C4-2B (cell line): ENCODE results near the gene KCNA10.

Source experiments
- CTCF ChIP-seq: fragments of 450-650 bp; conservative IDR thresholded peaks from 2 replicates; pipeline ENCODE4 v1.5.1; 2017; ENCODE audit warnings: mild to moderate bottlenecking
- ZFX ChIP-seq: fragments of 450-650 bp; IDR thresholded peaks from 2 replicates; pipeline ENCODE4 v1.6.1; 2017

GRCh38 chr1:110544753-110545152 lies 25.8 kb upstream of the KCNA10 start:
- no peak for TF ChIP-seq CTCF
- TF ChIP-seq ZFX: no peak
